T1000 (cell line): ENCODE measurements around the gene MAP2K2.

Experiments
- DNase-seq: peaks from one replicate; lab custom pipeline; 2025; ENCODE audit warnings: mixed read lengths; lab: John Stamatoyannopoulos, UW

MAP2K2 gene

GRCh38 chr19:4043966-4044715, 79.8 kb downstream of the MAP2K2 start:
- no peak for DNase-seq

DNA sequence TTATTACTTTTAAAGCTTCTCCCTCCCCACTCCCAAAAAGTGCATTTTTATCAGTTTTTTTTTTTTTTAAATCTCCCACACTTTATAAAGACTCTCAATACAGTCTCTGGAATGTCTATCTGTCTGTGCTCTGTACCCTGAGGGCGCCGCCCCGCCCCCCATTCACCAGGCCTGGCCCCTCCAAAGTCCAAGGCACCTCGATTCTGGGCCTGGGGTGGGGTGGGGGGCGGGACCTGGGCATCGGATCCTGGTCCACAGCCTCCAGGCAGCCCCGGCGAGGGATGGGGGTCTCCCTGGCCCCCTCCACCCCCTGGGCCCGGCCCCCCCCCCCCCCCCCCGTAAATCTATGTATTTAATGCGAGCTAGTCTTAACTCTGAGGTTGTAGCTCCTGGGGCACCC, 80.5 kb downstream of the MAP2K2 start:
- DNase-seq = no peak

DNA sequence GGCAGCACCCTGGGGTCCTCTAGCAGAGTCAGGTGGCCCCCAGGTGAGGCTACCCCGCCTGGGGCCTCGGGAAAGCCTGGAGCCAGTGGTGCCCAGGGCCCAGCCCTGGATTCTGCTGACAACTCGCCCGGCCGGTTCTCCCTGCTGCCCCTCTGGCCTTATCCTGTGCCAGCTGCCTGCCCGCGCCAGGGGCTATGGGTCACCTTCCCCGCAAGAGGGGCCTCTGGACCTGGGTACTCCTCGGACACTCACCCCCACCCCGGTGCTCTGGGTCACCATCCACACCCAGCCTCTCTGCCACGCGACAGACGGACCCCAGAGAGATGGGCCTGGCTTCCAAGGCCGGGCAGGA, 81.2 kb downstream of the MAP2K2 start:
- no peak for DNase-seq

- no peak for DNase-seq
These were observed 81.7 kb downstream of the MAP2K2 start for GRCh38 chr19:4042064-4042730.
